GM19351 (cell line): ENCODE results near the gene RXRG.

ENCODE experiments used
- ATAC-seq: cut with Tn5 transposase; IDR thresholded peaks from one replicate; pipeline ENCODE4 v1.9.1; 2021; ENCODE audit warnings: mild to moderate bottlenecking, moderate library complexity; ENCODE audit not compliant: unreplicated experiment

The RXRG gene

GRCh38 chr1:165452336-165453130, 7.6 kb upstream of the RXRG start:
- no peak for ATAC-seq

- no peak for ATAC-seq
These were observed 6.8 kb upstream of the RXRG start for GRCh38 chr1:165451691-165452090.

- no peak for ATAC-seq
These were observed 4.2 kb upstream of the RXRG start for GRCh38 chr1:165449131-165449530.

GRCh38 chr1:165445388-165445787, 462 bp upstream of the RXRG start:
- ATAC-seq, result no peak

DNA sequence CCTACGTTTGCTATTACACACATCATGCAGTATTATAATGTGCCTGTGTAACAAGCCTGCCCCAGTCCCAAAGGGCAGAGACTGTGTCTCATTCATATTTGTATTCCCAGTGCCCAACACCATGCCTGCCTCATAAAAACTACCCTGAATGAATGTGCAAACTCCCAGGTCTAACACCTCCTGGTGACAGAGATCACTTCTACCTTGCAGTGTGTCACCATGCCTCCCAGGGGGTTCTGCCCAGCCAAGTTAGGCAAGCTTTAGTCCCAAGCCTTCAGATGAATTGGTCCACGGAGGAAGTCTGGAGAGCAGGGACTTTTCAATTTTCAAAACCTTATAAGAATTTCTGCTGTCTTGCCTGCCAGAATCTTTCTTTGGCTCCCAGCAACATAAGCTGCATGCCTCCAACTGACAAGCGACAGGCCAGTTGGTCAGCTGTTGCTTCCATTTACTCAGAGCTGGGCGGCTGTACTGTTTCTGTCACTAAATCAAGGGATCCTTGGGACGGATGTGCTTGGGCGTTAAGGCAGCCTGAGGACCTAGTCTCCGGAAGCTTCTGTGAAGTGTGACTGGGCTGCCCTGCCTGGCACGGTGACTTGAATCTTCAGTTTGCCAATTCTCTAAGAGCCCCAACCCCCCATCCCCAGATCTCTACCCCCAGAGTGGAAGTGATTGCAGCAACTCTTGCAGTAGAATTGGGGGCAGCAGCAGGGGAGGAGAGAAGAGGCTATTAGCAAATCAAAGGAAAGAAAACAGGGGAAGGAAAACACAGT, 1.2 kb downstream of the RXRG start:
- no peak for ATAC-seq

GRCh38 chr1:165442653-165443052, 2.3 kb downstream of the RXRG start:
- ATAC-seq, result no peak

- no peak for ATAC-seq
These were observed 2.9 kb downstream of the RXRG start for GRCh38 chr1:165442053-165442452.

DNA sequence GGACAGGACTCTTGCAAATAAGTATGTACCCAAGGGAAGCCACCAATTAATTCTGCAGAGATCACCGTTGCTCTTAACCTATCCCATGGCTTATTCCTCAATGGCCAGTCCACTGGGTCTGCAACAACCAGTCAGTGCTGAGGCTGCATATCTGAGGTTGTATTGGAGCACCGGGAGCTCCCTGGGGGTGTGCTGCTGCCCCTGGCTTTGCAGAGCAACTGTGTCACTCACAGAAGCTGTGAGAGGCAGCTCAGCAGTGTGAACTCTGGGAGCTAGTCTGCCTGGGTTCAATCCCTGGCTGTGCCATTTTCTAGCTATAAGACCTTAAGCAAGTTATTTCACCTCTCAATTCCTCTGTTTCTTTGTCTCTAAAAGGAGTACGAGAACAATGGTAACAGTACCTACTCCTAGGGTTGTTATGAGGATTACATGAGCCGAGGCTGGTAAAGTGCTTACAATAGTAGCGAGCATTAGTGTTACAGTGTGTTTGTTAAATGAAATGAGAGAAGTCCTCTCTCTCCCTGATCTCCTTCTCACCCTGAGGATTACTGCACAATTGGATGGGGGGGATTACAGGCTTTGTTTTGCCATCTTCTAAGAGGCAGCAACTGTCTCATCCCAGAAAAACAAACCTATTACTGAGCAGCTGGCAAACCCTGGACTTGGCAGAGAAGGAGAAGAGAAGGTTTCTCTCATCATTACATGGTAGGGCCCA, 3.6 kb downstream of the RXRG start:
- no peak for ATAC-seq

DNA sequence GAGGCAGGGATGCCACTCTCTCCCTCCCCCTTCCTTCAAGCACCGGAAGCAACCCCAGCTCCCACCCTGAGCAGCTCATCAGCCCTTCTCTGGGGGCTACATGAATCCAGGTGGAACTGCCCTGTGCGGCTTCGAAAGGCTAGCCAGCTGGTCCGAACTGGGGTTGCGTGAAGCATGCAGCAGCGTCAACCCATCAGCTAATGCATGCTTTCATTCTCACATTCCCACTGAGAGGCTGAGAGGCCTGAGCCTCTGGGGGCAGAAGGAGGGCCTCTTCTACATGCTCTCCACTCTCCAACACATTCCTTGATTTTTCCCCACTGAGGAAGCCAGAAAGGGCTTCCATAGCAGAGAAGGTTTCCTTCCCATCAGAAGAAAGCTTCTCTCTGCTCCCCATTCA, 5.6 kb downstream of the RXRG start:
- no peak for ATAC-seq

DNA sequence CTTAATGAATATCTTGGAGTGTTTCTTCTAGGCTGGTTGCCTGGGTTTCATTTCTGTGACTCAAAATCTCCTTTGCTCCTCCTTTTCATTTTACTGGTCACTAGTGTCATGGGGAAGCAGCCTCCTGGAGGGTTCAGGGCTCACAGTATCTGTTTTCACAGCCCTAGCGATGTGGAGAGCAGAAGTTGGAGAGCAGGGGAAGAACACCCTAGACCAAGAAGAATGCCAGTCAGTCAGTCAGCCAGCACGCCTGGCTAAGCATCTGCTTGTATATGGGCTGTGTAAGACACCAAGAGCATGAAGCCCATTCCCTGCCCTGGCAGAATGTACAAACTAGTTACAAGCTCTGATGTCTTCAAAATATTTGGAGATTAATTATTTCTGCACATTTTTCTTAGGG, 7.9 kb downstream of the RXRG start:
- ATAC-seq, result no peak

GRCh38 chr1:165435801-165436200, 9.1 kb downstream of the RXRG start:
- ATAC-seq, result no peak

DNA sequence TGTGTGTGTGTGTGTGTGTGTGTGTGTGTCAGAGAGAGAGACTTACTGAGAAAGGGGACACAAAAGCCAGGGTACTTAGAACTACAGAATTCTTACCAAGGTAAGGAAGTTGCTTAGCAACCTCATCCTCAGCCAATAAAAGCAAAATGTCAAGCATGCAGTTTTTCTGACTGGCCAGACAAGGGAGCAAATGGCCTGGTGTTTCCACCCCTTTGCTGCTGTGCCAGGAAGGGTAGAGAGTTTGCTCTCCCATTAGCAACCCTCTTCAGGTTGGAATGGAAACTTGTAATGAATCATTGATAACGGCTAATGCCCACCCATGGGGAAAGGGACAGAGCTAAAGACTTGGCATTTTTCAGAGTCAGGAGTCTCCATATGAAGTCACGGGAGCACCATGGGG, 10.6 kb downstream of the RXRG start:
- ATAC-seq, result no peak

GRCh38 chr1:165431079-165431478, 13.8 kb downstream of the RXRG start:
- ATAC-seq, result peak; percentile 97

DNA sequence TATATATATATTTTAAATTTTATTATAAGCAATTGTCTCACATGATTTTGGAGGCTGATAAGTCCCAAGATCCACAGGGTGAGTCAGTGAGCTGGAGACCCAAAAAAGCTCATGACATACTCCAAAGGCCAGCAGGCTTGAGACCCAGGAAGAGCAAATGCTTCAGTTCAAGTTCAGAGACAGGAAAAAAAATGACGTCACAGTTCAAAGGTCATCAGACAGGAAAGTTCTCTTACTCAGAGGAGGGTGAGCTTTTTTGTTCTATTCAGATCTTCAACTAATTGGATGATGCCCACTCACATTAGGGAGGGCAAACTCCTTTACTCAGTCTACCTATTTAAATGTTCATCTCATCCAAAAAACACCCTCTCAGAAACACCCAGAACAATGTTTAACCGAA, 18.2 kb downstream of the RXRG start:
- no peak for ATAC-seq

GRCh38 chr1:165425621-165426020, 19.3 kb downstream of the RXRG start:
- ATAC-seq, result no peak

GRCh38 chr1:165424454-165425216, 20.3 kb downstream of the RXRG start:
- no peak for ATAC-seq

GRCh38 chr1:165423136-165423535, 21.8 kb downstream of the RXRG start:
- ATAC-seq, result no peak

GRCh38 chr1:165420655-165421054, 24.3 kb downstream of the RXRG start:
- ATAC-seq, result no peak

DNA sequence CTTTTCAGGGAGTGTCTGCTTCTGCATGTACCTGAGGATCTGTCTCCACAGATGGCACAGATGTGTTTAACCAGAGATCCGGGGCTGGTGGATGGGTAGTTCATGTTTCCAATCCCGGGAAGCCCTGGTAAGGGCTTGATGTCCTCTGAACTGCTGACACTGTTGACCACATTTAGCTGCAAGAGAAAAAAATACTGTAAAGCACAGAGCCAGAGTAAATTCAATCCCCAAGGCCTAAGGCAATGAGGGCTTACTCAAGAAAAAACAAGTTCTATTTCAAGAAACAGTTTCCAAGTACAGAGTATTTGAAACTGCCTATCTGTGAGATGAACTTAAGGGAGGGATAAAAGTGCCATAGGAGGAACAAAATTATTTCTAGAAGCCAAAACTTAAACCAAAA, 25.1 kb downstream of the RXRG start:
- ATAC-seq, result no peak

- ATAC-seq, result no peak
These were observed 26.7 kb downstream of the RXRG start for GRCh38 chr1:165418195-165418594.

DNA sequence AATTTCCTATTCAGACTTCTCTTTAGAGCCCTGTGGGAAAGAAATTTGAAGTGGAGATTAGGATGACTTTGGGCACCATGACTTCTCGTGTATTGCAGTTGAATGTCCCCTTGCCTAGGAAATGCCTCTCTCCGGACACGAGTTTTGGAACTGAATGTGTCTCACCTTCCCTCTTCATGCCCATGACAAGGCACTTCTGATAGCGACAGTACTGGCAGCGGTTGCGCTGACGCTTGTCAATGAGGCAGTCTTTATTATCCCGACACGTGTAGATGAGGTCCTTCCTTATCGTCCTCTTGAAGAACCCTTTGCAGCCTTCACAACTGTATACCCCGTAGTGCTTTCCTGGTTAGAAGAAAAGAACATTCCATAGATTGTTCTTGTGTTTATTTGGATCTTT, 28.1 kb downstream of the RXRG start:
- ATAC-seq, result no peak
